GM12891 (cell line): Measurements from ENCODE around the gene OCA2.

Source experiments
- POLR2A ChIP-seq: IDR thresholded peaks from 2 replicates; pipeline ENCODE4 v1.6.1; 2011; ENCODE audit warnings: low read depth, low read length, control low read depth
- POLR2AphosphoS5 ChIP-seq: IDR thresholded peaks from 2 replicates; pipeline ENCODE4 v1.6.1; 2011; ENCODE audit warnings: low read depth, low read length, control low read depth
- SPI1 ChIP-seq: IDR thresholded peaks from 2 replicates; pipeline ENCODE4 v1.6.1; 2011; ENCODE audit warnings: low read depth, low read length, control low read depth

GRCh38 chr15:27878841-27879240, 220.3 kb downstream of the OCA2 start:
- no peak for TF ChIP-seq POLR2AphosphoS5
- TF ChIP-seq POLR2A, result no peak
- TF ChIP-seq SPI1, result no peak
